NT2/D1 (cell line): ENCODE results near the gene GBP1.

Experiments
- SUZ12 ChIP-seq: IDR thresholded peaks from 2 replicates; pipeline ENCODE4 v1.6.1; 2011; ENCODE audit not compliant: insufficient read length, insufficient read depth; ENCODE audit errors: extremely low read depth
- YY1 ChIP-seq: IDR thresholded peaks from 2 replicates; pipeline ENCODE4 v1.6.1; 2011; ENCODE audit not compliant: insufficient read length, insufficient read depth
- ZNF274 ChIP-seq: IDR thresholded peaks from 2 replicates; pipeline ENCODE4 v1.6.1; 2011; ENCODE audit warnings: mild to moderate bottlenecking, low read depth, low read length

GRCh38 chr1:89089962-89090361, 25.0 kb upstream of the GBP1 start:
- TF ChIP-seq ZNF274: no peak
- TF ChIP-seq SUZ12: no peak
- TF ChIP-seq YY1: no peak
